Measurements from ENCODE around the gene FHIT. TPM values are rescaled to one million over a fixed set of nuclear protein-coding genes. Genes with fewer than 3 reads are reported as not detected.

FHIT gene
- total and polyA plus RNA-seq, 2 of the 4 experiments (the other 2 are of a cell fraction): 0.07 TPM; not detected in 1

- TF ChIP-seq, protein P1, sequence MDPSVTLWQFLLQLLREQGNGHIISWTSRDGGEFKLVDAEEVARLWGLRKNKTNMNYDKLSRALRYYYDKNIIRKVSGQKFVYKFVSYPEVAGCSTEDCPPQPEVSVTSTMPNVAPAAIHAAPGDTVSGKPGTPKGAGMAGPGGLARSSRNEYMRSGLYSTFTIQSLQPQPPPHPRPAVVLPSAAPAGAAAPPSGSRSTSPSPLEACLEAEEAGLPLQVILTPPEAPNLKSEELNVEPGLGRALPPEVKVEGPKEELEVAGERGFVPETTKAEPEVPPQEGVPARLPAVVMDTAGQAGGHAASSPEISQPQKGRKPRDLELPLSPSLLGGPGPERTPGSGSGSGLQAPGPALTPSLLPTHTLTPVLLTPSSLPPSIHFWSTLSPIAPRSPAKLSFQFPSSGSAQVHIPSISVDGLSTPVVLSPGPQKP (IDR thresholded peaks at IDR 0.05; ENCODE audit: borderline replicate concordance, low read depth, low read length): no peak
- no peak for TF ChIP-seq RFX5 (IDR thresholded peaks at IDR 0.05; ENCODE audit: low read depth, low read length)
- TF ChIP-seq RCOR1 (IDR thresholded peaks at IDR 0.05; ENCODE audit: insufficient replicate concordance, low read length): no peak
Measured at GRCh38 chr3:60801307-60801706, 449.9 kb downstream of the FHIT start (continued).

- H3K36me3 ChIP-seq (ENCODE audit: control insufficient read depth, insufficient read depth, low read length): no peaks in the 10 kb centered on the region
- H3K79me1 ChIP-seq (ENCODE audit: low read depth in 1 of 2, low read length in 2 of 2): no peaks in the 10 kb centered on the region
- no peak overlapping the region for H3K4me2 ChIP-seq (ENCODE audit: low read depth, low read length)
- no peak overlapping the region for H3K4ac ChIP-seq (ENCODE audit: low read depth, low read length)
- no peak overlapping the region for H3K18ac ChIP-seq (ENCODE audit: low read depth, low read length)
- H2AFZ ChIP-seq (replicated peaks; ENCODE audit: low read length, poor library complexity): no peak overlapping the region
- CTCF ChIA-PET: interaction anchor here (0.6 to 0.9 kb wide), 4 partner anchors 11 to 1424 kb away, joined by 3 to 7 read pairs (median 3); no protein-coding TSS in a partner anchor
- no peak overlapping the region for H3K9ac ChIP-seq (ENCODE audit: low read depth, low read length)
- H3K4me3 ChIP-seq (ENCODE audit: insufficient read depth, low read depth, low read length): no peak overlapping the region
- H3K9me1 ChIP-seq (ENCODE audit: insufficient read depth, low read length): no peaks in the 10 kb centered on the region
- H2BK20ac ChIP-seq (ENCODE audit: low read depth, low read length): no peak overlapping the region
- DNase-seq (no peak), ATAC-seq (ENCODE audit: low read depth) (no peak)
- 0 out of 2 replicates have a peak, but pooled peaks cover 2% of the 10 kb centered on the region for H3K9me3 ChIP-seq (ENCODE audit: control insufficient read depth, insufficient read depth, low read length)
- H2BK5ac ChIP-seq (ENCODE audit: low read depth, low read length, poor library complexity, severe bottlenecking): no peak overlapping the region
- BruUV-seq (replicated peaks): no TSS peak
- no peak overlapping the region for H2BK120ac ChIP-seq (ENCODE audit: low read depth, low read length)
- POLR2A ChIA-PET (ENCODE audit: unreplicated experiment): no interaction called here
- H3K27ac ChIP-seq (ENCODE audit: insufficient read depth, low read length): no peak overlapping the region
- no peak overlapping the region for H3K23ac ChIP-seq (ENCODE audit: low read depth, low read length)
- no peaks in the 10 kb centered on the region for H3K4me1 ChIP-seq (ENCODE audit: control insufficient read depth, insufficient read depth, low read length)
- no peak overlapping the region for H4K5ac ChIP-seq (ENCODE audit: low read depth, low read length)
- in situ Hi-C loops (cut with MboI; ENCODE audit: low sequenced_read_pairs) (no loop called here), intact Hi-C loops (cut with micrococcal nuclease) (no loop called here), dilution Hi-C loops (cut with HindIII; ENCODE audit: low sequenced_read_pairs, unreplicated experiment) (no loop called here)
- no peaks in the 10 kb centered on the region for H3K27me3 ChIP-seq (ENCODE audit: control insufficient read depth, insufficient read depth, low read length)
- H4K20me1 ChIP-seq (ENCODE audit: insufficient read depth, low read length): no peaks in the 10 kb centered on the region
- no peak overlapping the region for H2AK9ac ChIP-seq (replicated peaks; ENCODE audit: low read depth, low read length, poor library complexity)
- no peak overlapping the region for H4K8ac ChIP-seq (ENCODE audit: low read depth in 2 of 2, low read length in 2 of 2)
- H2BK15ac ChIP-seq (ENCODE audit: low read depth, low read length): no peak overlapping the region
- H4K91ac ChIP-seq (ENCODE audit: insufficient read depth, low read depth, low read length): no peak overlapping the region
- no peak overlapping the region for H3K56ac ChIP-seq (ENCODE audit: extremely low read depth, insufficient read depth, low read length)
- H3K14ac ChIP-seq (replicated peaks; ENCODE audit: low read depth, low read length): no peak overlapping the region
- H2AK5ac ChIP-seq (ENCODE audit: low read depth, low read length): no peak overlapping the region
- TF ChIP-seq RFX5 (IDR thresholded peaks at IDR 0.05; ENCODE audit: low read depth, low read length) (no peak), RCOR1 (IDR thresholded peaks at IDR 0.05; ENCODE audit: insufficient replicate concordance, low read length) (no peak), SMC3 (IDR thresholded peaks at IDR 0.05; ENCODE audit: low read depth, low read length) (no peak), POLR2A (IDR thresholded peaks at IDR 0.05; ENCODE audit: low read depth, low read length) (no peak), CEBPB (IDR thresholded peaks at IDR 0.05; ENCODE audit: low read depth, low read length) (no peak), RAD21 (IDR thresholded peaks at IDR 0.05; ENCODE audit: low read length) (no peak), FOS (IDR thresholded peaks at IDR 0.05; ENCODE audit: low read depth, low read length) (no peak), CTCF (conservative IDR thresholded peaks at IDR 0.05; ENCODE audit: low read depth, low read length) (no peak), CHD1 (IDR thresholded peaks at IDR 0.05; ENCODE audit: low read depth, low read length) (no peak), MAFK (IDR thresholded peaks at IDR 0.05; ENCODE audit: low read depth, low read length) (no peak), MXI1 (IDR thresholded peaks at IDR 0.05; ENCODE audit: borderline replicate concordance, low read depth, low read length) (no peak)
- TF ChIP-seq, protein P2, sequence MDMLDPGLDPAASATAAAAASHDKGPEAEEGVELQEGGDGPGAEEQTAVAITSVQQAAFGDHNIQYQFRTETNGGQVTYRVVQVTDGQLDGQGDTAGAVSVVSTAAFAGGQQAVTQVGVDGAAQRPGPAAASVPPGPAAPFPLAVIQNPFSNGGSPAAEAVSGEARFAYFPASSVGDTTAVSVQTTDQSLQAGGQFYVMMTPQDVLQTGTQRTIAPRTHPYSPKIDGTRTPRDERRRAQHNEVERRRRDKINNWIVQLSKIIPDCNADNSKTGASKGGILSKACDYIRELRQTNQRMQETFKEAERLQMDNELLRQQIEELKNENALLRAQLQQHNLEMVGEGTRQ (IDR thresholded peaks at IDR 0.05; ENCODE audit: low read depth, low read length): no peak
- TF ChIP-seq, protein P1 (IDR thresholded peaks at IDR 0.05; ENCODE audit: borderline replicate concordance, low read depth, low read length): no peak
Measured at GRCh38 chr3:60798456-60798855, 452.8 kb downstream of the FHIT start.
